ENCODE data around the gene FHDC1.

Gene FHDC1

GRCh38 chr4:152975380-152976211 is 39.5 kb downstream of the FHDC1 start:
- no peak overlapping the region for H3K4me2 ChIP-seq (ENCODE audit: low read length)
- no peak overlapping the region for H3K9ac ChIP-seq (ENCODE audit: low read length)
- no peaks in the 10 kb centered on the region for H3K36me3 ChIP-seq (ENCODE audit: insufficient read depth, low read length)
- H3K9me2 ChIP-seq (ENCODE audit: low read depth, low read length): no peaks in the 10 kb centered on the region
- no peaks in the 10 kb centered on the region for H4K20me1 ChIP-seq (ENCODE audit: insufficient read depth, low read length)
- no peak overlapping the region for H2AFZ ChIP-seq (ENCODE audit: low read length)
- TF ChIP-seq EZH2 (IDR thresholded peaks at IDR 0.05; ENCODE audit: borderline replicate concordance, low read length) (no peak), CTCF (IDR thresholded peaks at IDR 0.05; ENCODE audit: low read length) (no peak)
- no peaks in the 10 kb centered on the region for H3K79me2 ChIP-seq (ENCODE audit: insufficient read depth, low read length)
- no peak overlapping the region for H3K4me3 ChIP-seq (ENCODE audit: low read depth, low read length, poor library complexity, severe bottlenecking)
- H3K27ac ChIP-seq (ENCODE audit: low read depth, low read length, poor library complexity, severe bottlenecking): no peak overlapping the region
- H3K4me1 ChIP-seq (ENCODE audit: insufficient read depth, low read length, severe bottlenecking): no peaks in the 10 kb centered on the region
- no peaks in the 10 kb centered on the region for H3K9me3 ChIP-seq (ENCODE audit: low read length)
- peaks cover 6% of the 10 kb centered on the region for H3K27me3 ChIP-seq (ENCODE audit: insufficient read depth, low read length)
- no peaks in the 10 kb centered on the region for H3F3A ChIP-seq (ENCODE audit: insufficient read depth, low read length)

- H3K79me2 ChIP-seq (ENCODE audit: insufficient read depth, low read length): no peaks in the 10 kb centered on the region
- peaks cover 6% of the 10 kb centered on the region for H3K27me3 ChIP-seq (ENCODE audit: insufficient read depth, low read length)
- H3K9me2 ChIP-seq (ENCODE audit: low read depth, low read length): no peaks in the 10 kb centered on the region
- H3F3A ChIP-seq (ENCODE audit: insufficient read depth, low read length): no peaks in the 10 kb centered on the region
- H3K4me3 ChIP-seq (ENCODE audit: low read depth, low read length, poor library complexity, severe bottlenecking): no peak overlapping the region
- no peaks in the 10 kb centered on the region for H3K9me3 ChIP-seq (ENCODE audit: low read length)
- no peaks in the 10 kb centered on the region for H3K4me1 ChIP-seq (ENCODE audit: insufficient read depth, low read length, severe bottlenecking)
- H3K9ac ChIP-seq (ENCODE audit: low read length): no peak overlapping the region
- no peak overlapping the region for H3K4me2 ChIP-seq (ENCODE audit: low read length)
- no peak overlapping the region for H3K27ac ChIP-seq (ENCODE audit: low read depth, low read length, poor library complexity, severe bottlenecking)
- H2AFZ ChIP-seq (ENCODE audit: low read length): no peak overlapping the region
- H3K36me3 ChIP-seq (ENCODE audit: insufficient read depth, low read length): no peaks in the 10 kb centered on the region
- no peak for TF ChIP-seq CTCF (IDR thresholded peaks at IDR 0.05; ENCODE audit: low read length)
- H4K20me1 ChIP-seq (ENCODE audit: insufficient read depth, low read length): no peaks in the 10 kb centered on the region
Measured at GRCh38 chr4:152976212-152976761, 40.2 kb downstream of the FHDC1 start.

GRCh38 chr4:152979731-152980330 is 43.7 kb downstream of the FHDC1 start:
- no peak overlapping the region for H3K4me2 ChIP-seq (ENCODE audit: low read length)

More at GRCh38 chr4:152979731-152980330, 43.7 kb downstream of the FHDC1 start:
- Histone ChIP-seq H3K79me2 (ENCODE audit: insufficient read depth, low read length) (no peaks in the 10 kb centered on the region), H3K9ac (ENCODE audit: low read length) (no peak overlapping the region), H3K36me3 (ENCODE audit: insufficient read depth, low read length) (no peaks in the 10 kb centered on the region), H2AFZ (ENCODE audit: low read length) (no peak overlapping the region), H3K4me3 (ENCODE audit: low read depth, low read length, poor library complexity, severe bottlenecking) (no peak overlapping the region), H3F3A (ENCODE audit: insufficient read depth, low read length) (no peaks in the 10 kb centered on the region), H3K9me3 (ENCODE audit: low read length) (no peaks in the 10 kb centered on the region), H3K27me3 (ENCODE audit: insufficient read depth, low read length) (no peaks in the 10 kb centered on the region; the same call in none of the 2 replicates), H4K20me1 (ENCODE audit: insufficient read depth, low read length) (no peaks in the 10 kb centered on the region), H3K4me1 (ENCODE audit: insufficient read depth, low read length, severe bottlenecking) (no peaks in the 10 kb centered on the region), H3K9me2 (ENCODE audit: low read depth, low read length) (no peaks in the 10 kb centered on the region), H3K27ac (ENCODE audit: low read depth, low read length, poor library complexity, severe bottlenecking) (no peak overlapping the region)
- TF ChIP-seq EZH2 (IDR thresholded peaks at IDR 0.05; ENCODE audit: borderline replicate concordance, low read length): no peak
- no peak for TF ChIP-seq CTCF (IDR thresholded peaks at IDR 0.05; ENCODE audit: low read length)

All from OCI-LY1 (cell line).